ENCODE measurements around the gene FUBP3.
"Not testable (repeated sequence)": the region's sequence is repeated elsewhere in the genome, so short reads cannot be mapped to it uniquely, and the experiment has no call there.

Gene FUBP3

DNA sequence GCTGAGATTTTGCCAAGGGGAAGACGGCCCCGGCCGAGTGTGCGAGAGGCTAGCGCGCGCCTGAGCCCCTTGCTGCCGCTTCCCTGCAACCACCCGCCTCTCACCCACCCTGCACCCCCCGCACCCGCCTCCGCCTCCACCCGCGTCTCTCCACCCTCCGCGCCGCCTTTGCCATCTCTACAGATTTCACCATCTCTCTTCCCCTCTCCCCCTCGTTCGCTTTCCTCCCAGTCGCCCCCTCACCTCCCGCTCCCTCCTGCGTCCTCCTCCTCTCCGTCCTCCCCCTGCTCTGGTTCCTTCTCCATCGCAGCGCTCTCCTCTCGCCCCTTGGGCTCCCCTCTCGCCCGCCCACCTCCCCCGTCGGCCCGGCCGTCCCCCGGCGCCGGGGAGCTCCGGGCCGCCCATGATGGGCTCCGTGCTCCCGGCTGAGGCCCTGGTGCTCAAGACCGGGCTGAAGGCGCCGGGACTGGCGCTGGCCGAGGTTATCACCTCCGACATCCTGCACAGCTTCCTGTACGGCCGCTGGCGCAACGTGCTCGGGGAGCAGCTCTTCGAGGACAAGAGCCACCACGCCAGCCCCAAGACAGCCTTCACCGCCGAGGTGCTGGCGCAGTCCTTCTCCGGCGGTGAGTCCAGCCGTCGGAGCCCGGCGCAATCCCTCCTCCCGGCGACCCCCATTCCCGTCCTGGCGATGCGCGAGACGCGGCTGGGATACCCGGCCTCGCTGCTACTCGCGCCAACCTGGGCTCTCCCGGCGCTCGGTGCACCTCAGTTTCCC lies 85.1 kb downstream of the FUBP3 start, which contains the start of gene PRDM12:
Gene PRDM12, plus strand, starts transcription at position 344 of the 778 bp plus-strand sequence. Its CDS starts 60 bp downstream, at position 404.
- DNase-seq: no peak

DNA sequence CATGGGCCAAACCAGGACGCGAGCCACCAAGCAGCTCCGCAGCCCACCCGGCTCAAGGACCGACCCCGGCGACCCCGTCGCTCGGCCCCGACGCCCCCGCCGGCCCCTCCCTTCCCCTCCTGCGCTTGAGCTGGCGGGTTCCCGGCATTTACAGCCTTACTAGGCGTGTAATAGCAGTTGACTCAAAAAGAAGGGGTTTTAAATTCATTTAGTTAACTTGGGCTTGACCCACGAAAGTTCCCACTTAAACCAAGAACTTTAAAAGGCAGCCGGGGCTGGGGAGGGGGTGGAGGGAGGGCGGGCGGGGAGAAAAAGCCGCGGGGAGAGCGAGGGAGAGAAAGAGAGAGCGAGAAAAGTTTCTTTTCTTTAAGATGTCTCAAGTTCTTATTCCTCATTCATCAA lies 85.7 kb downstream of the FUBP3 start:
- no peak for DNase-seq

DNA sequence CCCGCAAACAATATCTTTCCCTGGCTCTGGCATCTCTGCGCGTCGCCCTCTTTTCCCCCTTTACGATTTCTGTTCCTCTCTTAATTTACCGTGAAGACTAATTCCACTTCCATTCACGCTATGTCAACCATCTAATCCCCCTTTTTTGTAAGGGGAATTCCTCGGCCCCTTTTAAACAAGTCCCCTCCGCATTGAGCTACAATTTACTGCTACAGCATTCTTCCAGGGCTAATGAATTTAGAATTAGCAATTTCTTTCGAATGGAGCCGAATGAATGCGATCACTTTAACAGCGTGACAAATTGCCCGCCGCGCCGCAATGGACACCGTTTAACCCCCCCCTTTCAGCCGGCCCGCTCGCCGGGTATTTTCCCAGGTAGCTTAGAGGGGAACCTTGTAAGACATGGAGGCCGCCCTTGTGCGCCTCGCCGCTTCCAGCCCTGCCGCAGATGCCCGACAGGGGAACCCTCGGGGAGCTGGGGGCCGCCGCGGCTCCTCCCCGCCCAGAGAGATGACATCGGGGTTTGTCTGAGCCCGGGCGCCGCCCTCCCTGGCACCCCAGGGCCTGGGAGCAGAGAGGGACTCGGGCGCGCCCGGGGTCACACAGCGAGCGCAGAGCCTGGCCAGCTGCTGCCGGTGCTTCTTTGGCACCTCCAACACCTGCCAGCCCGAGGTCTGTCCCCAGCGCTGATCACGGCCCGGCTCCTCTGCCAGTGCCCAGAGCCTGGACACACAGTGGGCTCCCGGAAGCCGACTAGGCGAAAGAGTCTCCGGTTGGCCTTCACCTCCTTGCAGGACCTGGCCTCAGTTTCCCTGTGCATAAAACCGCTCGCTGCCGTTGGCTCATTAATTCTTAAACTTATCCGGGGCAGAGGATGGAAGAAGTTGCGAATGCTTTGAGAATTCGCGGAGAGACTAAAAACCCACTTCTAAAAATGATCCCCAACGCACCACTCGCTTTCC lies 86.3 kb downstream of the FUBP3 start:
- no peak for DNase-seq

DNA sequence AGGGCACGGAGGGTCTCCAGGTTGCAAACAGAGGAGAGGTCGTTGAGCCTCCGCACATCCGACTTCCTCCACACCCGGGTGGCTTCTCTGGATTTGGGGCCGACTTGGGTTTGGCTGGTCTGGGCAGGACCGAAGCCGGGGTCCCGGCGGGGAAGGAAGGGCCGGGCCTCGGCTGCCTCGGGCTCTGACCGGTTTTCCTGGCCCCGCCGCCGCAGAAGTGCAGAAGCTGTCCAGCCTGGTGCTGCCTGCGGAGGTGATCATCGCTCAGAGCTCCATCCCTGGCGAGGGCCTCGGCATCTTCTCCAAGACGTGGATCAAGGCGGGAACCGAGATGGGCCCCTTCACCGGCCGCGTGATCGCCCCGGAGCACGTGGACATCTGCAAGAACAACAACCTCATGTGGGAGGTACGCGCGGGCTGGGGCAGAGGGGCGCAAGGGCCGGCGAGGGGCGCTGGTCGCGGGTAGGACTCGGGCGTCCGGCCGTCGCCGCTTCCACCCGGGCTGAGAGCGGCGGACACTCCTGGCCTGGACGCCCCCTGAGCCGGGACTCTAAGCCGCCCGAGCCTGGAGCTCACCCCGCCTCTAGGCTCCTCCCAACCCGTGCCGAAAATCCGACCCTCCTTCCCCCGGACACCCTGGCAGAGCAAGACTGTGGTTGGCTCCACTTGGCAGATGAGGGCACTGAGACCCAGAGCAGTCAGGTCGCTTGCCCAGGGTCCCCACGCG lies 87.2 kb downstream of the FUBP3 start:
- no peak for DNase-seq

DNA sequence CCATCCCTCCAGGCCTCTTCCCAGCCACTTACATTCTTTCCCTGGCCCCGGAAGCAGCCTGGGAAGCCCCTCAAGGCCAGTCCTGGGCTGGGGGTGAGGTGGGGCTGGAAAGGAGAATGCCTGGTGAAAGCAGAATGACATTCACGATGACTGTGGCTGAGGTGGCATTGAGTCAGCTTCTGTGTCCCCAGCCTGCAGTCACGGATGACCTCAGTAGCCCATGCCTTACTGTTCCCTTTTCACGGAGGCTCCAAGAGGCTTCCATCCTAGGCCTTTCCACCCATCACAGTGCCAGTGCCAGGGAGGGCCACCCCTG lies 87.7 kb downstream of the FUBP3 start:
- DNase-seq: no peak

DNA sequence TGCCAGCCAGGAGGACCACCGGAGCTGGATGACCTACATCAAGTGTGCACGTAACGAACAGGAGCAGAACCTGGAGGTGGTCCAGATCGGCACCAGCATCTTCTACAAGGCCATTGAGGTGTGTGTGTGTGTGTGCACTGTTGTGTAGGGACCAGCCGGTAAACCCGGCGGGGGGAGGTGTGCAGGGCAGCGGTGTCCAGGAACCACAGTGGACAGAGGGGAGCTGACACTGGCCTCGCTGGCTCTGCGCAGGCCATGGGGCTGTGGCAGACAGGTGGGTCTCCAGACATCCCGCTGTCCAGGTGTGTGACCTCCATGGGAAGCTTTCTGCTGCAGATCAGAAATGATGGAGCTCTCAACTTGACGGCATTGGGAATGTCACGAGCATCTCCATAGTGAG lies 88.8 kb downstream of the FUBP3 start:
- DNase-seq: no peak

DNA sequence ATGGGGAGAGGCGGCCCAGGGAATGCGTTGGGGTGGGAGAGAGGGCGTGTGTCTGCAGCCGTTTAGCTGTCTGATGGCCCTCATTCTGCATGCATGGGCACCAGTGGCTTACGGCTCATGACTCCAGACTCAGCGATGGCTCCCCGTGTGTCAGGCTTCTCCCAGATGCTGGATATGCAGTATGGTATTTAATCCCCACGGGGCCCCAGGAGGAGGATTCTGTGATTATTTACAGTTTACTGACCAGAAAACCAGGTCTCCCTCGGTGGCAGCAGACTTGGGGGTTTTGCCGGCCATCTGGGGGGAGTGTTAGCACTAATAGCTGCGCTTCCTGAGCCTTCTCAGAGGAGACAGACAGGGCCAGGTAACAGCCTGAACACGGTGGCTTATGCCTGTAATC lies 89.3 kb downstream of the FUBP3 start:
- DNase-seq: no peak

DNA sequence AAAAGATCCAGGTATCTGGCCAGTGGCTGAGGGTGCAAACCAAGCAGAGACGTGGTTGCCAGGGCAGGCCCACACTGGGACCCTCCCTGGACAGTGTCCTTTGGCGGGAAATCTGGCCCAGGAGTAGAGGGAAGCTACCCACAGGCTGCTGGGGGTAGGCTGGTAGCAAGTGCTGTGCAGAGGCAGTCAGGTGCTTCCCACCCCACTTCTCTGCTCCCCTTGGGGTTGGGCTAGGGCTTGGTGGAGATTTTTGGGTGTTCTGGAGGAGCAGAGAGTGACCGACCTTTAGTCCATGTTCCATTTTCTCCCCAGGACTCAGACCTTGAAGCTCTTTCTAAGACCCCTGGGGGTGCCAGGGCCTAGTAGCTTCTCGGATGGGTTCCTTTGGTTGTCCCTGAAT lies 90.6 kb downstream of the FUBP3 start:
- no peak for DNase-seq

DNA sequence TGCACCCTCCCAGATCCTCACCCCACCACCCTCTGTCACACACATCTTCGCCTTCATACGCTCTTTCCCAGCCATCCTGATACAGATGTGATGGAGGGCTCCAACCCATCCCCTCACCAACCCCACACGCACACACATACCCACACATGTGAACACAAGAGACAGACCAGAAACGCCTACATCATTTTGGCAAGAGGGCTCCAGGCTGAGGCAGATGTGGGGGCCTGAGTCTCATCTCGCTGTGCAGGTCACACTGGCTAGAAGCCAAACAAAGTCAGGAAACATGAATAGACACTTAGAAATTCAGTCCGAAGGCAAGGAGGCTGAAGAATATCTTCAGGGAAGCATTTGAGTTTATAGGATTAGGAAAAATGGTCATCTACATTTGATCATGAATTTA lies 91.3 kb downstream of the FUBP3 start:
- DNase-seq: no peak

DNA sequence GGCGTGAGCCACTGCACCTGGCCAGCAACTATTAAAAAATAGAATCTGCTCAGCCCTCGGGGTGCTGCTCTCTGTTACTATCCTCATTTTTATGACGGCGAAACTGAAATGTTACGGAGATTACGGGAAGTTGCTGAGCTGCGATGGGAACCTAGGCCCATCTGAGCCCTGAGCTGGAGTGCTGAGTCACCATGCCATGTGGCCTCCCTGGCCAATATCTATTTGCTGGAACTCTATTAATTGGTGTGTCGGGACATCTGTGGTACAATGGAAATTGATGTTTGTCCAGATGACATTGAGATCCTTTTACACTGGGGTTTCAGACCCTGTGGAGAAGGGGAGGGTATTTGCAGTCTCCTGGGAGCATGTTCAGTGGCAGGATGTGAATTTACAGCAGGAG lies 93.1 kb downstream of the FUBP3 start:
- DNase-seq: peak; percentile 68 to 84

DNA sequence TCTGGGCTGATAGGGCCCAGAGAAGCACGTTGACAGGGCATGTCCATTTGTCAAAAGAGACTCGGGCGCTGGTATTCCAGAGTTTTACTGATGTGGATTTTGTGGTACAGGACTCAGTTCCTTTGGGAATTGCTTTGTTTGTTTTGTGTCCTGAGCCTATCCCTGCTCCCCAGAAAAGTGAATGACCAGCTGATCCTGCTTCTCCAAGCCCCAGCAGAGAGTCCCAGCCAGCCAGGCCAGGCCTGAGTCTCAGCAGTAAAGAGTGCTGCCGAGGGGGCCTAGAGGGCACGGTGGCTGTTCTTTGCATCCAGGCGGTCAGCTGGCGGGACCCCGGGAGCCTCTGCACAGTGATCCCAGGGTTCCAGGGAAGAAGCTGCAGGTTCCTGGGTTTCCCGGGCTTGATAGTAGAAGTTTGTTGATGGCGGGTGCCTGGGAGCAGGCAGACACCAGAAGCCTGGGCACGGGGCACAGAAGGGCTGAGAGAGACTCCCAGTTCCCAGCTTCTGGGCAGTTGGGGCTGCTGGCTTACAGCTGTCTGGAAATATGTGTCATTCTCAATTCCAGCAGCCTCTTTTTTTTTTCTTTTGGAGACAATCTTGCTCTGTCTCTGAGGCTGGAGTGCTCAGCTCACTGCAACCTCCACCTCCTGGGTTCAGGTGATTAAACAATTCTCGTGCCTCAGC lies 93.7 kb downstream of the FUBP3 start:
- DNase-seq: peak; percentile 20 to 29

DNA sequence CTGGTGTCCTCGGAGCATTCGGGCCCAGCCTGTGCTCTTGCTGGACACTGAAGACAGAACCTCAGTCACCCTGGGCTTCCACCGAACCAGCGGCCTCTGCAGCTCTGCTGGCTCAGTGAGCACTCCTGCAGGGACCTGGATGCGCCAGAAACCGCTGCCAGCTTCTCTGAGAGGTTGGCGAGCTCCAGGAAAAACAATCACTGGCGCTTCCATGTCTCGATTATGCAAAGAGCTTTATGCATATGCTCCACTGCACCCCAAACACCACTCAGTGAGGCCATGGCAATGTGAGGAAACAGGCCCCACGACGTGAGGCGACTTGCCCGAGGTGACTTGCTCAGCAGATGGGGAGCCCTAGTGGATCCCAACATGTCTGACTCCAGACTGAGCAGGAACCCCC lies 96.0 kb downstream of the FUBP3 start:
- DNase-seq: no peak

DNA sequence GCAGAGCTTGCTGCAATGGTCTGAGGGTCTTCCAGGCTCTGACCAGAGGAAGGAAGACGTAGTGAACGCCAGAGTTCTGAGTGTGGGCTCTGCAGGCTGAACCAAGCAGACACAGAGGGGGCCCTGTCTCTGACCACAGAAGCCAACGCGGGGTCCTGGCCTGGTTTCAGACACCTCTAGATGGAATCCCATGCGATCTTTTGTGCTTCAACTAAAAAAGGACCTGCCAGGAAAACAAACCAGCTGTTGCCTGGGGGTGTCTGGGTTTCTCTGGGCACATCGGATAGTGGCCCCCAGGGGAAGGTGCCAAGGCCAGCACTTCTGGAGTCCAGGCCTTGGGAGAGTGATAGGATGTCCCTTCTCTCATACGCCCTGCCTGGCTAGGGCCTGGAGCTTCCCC lies 97.9 kb downstream of the FUBP3 start:
- no peak for DNase-seq

DNA sequence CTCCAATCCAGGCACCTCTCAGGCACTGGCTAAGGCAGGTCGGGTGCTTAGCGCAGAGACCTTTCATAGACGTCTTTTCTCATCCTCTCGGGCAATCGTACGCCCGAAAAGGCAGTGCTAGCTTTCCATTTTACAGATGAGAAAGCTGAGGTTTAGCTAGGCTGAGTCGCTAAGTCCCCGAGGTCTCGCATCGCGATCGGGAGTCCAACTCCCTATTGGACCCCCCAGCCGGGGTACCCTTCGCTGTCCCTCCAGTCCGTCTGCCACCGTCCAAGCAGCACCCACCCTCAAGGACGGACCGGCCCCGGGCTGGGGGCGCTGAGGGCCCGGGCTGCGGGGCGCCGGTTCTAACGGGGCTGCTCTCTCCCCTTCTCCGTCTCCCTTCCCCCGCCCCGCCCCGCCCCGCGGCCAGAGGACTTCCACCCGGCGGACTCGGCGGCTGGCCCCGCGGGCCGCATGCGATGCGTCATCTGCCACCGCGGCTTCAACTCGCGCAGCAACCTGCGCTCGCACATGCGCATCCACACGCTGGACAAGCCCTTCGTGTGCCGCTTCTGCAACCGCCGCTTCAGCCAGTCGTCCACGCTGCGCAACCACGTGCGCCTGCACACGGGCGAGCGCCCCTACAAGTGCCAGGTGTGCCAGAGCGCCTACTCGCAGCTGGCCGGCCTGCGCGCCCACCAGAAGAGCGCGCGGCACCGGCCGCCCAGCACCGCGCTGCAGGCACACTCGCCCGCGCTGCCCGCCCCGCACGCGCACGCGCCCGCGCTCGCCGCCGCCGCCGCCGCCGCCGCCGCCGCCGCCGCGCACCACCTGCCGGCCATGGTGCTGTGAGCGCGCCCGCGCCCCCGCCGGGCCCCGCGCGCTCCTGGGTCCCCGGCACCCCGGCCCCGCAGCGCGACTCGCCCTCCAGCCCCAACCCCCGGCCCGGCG lies 101.7 kb downstream of the FUBP3 start:
- DNase-seq: peak; percentile 90 to 92

DNA sequence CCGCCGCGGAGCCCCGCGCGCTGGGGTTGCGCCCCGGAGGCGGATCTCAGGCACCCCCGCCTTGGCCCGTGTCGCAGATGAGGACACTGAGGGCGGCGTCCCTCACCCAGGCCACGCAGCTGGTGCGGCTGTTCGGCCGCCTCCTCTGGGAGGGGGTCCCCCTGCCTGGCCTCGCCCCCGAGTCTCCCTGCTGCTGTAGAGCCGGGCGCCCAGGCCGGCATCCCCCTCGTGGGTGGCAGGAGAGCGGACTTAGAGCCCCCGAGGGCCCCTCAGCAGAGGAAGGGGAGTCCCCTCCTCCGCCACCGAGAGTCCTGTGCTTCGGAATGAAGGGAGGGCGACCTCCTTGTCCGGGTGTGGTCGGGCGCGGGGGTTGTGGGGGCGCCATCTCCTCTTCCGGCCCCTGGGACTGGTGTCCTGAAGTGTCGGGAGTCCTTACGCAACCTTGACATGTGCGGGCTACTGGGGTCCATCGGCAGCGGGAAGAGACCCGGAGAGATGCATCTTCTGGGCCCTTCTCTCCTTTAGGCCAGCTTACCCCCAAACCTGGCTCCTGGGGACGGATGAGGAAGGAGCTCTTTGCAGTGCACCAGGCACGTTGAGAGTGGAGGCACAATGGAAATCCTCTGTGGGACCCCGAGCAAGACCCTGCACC lies 102.5 kb downstream of the FUBP3 start:
- peak in 1 of 2 experiments; percentile 26 for DNase-seq

DNA sequence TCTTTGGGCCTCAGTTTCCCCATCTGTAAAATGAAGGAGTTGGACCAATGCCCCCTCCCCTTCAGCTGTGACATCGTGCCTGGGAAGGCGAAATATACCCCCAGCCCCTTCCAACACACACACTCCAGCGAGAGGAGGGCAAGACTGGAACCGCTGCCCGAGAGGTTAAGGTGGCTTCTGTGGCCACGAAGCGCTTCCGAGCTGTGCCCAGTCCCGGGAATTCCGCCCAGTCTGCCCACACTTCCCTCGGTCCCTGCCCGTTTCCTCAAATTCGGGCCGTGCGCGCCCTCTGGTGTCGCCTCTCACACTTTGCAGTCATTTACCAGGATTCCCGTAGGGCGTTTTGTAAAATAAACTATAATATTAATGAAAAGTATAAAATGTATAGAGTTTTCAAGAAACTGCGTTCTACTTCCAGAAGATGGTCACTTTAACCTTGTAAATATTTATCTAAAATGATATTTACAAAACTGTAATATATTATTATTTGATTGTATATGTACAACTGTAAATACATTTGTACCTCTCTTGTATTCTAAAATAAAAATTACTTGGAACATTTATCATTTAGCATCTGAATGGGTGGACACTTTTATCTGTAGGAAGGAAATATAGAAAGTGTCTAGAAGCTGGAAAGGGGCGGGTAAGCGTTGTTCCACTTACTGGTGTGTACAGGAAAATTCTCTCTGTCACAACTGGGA lies 103.2 kb downstream of the FUBP3 start:
- peak; percentile 64 to 84 for DNase-seq

DNA sequence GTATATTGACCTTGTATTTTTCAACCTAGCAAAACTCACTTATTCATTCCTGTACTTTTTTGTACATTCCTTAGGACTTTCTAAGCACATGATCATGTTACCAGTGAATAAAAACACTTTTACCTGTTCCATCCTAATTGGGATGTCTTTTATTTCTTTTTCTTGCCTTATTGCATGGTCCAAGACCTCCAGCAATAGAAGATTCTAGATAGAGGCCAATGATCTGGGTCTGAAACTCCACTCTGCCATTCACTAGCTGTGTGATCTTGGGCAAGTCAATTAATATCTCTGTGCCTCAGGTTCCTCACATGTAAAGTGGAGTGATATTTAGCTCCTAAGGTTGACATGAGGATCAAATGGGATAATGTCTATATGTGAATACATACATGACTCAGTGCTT lies 105.7 kb downstream of the FUBP3 start:
- DNase-seq: no peak

DNA sequence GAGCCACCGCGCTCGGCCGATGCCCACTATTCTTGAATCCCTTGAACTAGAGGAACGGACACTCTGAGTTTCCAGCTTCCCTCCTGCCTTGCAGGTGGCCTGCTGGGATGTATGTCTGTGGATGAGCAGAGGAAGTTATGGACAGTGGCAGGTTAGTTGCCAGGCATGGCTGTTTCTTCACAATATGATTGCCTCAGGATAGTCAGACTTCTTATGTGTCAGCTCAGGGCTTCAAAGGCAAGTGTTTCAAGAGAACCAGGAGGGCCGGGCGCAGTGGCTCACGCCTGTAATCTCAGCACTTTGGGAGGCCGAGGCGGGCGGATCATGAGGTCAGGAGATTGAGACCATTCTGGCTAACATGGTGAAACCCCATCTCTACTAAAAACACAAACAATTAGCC lies 106.6 kb downstream of the FUBP3 start:
- DNase-seq: not testable (repeated sequence)

DNA sequence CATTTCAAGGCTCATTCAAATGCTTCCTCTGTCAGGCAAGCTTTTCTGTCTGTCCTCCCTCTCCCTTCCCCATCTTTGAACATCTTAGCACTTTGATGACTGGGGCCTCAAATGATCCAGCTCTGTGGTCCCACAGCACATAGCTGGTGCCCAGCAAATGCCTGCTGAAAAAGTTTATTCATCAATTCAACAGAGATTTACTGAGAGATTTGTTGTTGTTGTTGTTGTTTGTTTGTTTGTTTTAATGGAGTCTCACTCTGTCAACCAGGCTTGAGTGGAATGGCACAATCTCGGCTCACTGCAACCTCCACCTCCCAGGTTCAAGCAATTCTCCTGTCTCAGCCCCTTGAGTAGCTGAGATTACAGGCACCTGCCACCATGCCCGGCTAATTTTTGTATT lies 108.2 kb downstream of the FUBP3 start:
- no peak for DNase-seq
